ENCODE results near the gene RPRM.
"Not testable (repeated sequence)": the region's sequence is repeated elsewhere in the genome, so short reads cannot be mapped to it uniquely, and the experiment has no call there.

The RPRM gene

DNA sequence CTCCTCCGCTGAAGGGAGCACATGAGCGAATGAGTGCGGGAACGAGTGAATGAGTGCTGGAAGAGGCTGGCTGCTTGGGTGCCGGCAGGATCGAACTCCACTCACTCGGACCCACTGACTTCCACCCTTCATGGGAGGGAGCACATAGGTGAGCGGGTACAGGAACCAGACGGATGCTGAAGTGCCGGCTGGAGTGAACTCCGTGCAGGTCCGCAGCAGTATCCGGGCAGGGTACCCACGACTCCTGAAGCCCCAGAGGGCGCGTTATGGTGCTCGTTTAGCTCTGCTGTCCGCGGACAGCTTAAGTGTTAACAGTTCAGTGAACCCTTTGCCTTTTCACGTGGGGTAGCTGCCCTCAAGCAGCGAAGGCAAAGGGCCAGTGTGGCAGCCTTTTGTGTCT lies 23.2 kb downstream of the RPRM start:
- no peak overlapping the region for H3K9ac ChIP-seq (ENCODE audit: low read length)
- no peaks in the 10 kb centered on the region for H3K9me3 ChIP-seq (ENCODE audit: low read length)
- H3K27me3 ChIP-seq (ENCODE audit: control insufficient read depth in 1 of 2, insufficient read depth in 2 of 2, low read length in 2 of 2) = no peaks in the 10 kb centered on the region
- no peaks in the 10 kb centered on the region for H3K36me3 ChIP-seq (ENCODE audit: insufficient read depth, low read length)
- H3K27ac ChIP-seq (ENCODE audit: low read depth, low read length) = no peak overlapping the region
- no peak overlapping the region for H3K4me3 ChIP-seq (ENCODE audit: low read depth in 1 of 2, low read length in 2 of 2)
- H3K4me1 ChIP-seq (ENCODE audit: insufficient read depth, low read length) = no peaks in the 10 kb centered on the region

DNA sequence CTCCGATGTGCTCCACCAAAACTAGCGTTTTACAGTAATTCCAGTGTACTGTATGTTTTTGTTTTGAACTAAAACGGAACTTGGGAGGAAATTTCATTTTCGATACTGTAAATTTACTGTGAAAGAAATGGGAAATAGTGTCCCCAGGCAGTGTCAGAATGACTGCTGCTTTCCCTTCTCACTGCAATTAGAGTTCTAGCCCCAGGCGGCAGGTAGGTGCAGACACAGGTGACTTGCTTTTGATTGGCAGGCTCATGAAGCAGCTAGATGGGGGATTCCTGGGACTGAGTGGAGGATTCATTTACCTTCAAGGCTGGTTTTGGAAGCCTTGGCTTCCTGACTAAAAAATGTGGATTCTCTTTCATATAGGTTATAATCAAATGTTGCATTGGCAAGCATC lies 27.0 kb downstream of the RPRM start:
- Histone ChIP-seq H3K9me3 (ENCODE audit: low read length) (no peaks in the 10 kb centered on the region), H3K9ac (ENCODE audit: low read length) (no peak overlapping the region), H3K4me3 (ENCODE audit: low read depth in 1 of 2, low read length in 2 of 2) (no peak overlapping the region), H3K36me3 (ENCODE audit: insufficient read depth, low read length) (no peaks in the 10 kb centered on the region), H3K4me1 (ENCODE audit: insufficient read depth, low read length) (no peaks in the 10 kb centered on the region), H3K27me3 (ENCODE audit: control insufficient read depth in 1 of 2, insufficient read depth in 2 of 2, low read length in 2 of 2) (no peaks in the 10 kb centered on the region), H3K27ac (ENCODE audit: low read depth, low read length) (no peak overlapping the region)

DNA sequence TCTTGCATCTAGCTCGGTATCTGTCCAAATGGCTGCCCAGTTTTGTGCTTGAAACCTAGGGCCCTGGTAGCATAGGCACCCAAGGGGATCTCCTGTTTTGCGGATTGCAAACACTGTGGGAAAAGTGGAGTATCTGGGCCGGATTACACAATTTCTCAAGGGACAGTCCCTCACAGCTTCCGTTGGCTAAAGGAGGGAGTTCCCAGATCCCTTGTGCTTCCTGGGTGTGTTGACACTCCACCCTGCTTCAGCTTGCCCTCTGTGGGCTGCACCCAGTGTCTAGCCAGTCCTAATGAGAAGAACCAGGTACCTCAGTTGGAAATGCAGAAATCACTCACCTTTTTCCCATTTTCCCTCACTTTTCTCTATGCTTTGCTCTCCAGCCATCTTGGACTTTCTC lies 35.5 kb downstream of the RPRM start:
- H3K27ac ChIP-seq (ENCODE audit: low read depth, low read length) = no peak overlapping the region

DNA sequence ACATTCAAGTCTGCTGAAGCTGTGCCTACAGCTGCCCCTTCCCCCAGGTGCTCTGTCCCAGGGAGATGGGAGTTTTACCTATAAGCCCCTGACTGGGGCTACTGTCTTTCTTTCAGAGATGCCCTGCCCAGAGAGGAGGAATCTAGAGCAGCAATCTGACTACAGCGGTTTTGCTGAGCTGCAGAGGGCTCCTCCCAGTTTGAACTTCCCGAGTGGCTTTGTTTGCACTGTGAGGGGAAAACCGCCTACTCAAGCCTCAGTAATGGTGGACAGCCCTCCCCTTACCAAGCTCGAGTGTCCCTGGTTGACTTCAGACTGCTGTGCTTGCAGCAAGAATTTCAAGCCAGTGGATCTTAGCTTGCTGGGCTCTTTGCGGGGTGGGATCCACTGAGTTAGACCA lies 35.9 kb downstream of the RPRM start:
- not testable (repeated sequence) for H3K27me3 ChIP-seq (ENCODE audit: control insufficient read depth in 1 of 2, insufficient read depth in 2 of 2, low read length in 2 of 2); H3K9ac ChIP-seq (ENCODE audit: low read length); H3K36me3 ChIP-seq (ENCODE audit: insufficient read depth, low read length); H3K9me3 ChIP-seq (ENCODE audit: low read length); H3K27ac ChIP-seq (ENCODE audit: low read depth, low read length); H3K4me3 ChIP-seq (ENCODE audit: low read depth in 1 of 2, low read length in 2 of 2); H3K4me1 ChIP-seq (ENCODE audit: insufficient read depth, low read length)

More for the DNA sequence above, 35.5 kb downstream of the RPRM start:
- Histone ChIP-seq H3K27me3 (ENCODE audit: control insufficient read depth in 1 of 2, insufficient read depth in 2 of 2, low read length in 2 of 2) (no peaks in the 10 kb centered on the region), H3K9ac (ENCODE audit: low read length) (no peak overlapping the region), H3K4me1 (ENCODE audit: insufficient read depth, low read length) (no peaks in the 10 kb centered on the region), H3K4me3 (ENCODE audit: low read depth in 1 of 2, low read length in 2 of 2) (no peak overlapping the region), H3K36me3 (ENCODE audit: insufficient read depth, low read length) (no peaks in the 10 kb centered on the region), H3K9me3 (ENCODE audit: low read length) (no peaks in the 10 kb centered on the region)

DNA sequence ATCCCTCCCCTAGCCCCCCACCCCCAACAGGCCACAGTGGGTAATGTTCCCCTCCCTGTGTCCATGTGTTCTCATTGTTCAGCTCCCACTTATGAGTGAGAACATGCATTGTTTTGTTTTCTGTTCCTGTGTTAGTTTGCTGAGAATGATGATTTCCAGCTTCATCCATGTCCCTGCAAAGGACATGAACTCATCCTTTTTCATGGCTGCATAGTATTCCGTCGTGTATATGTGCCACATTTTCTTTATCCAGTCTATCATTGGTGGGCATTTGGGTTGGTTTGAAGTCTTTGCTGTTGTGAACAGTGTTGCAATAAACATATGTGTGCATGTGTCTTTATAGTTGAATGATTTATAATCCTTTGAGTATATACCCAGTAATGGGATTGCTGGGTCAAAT lies 38.5 kb downstream of the RPRM start:
- H3K36me3 ChIP-seq (ENCODE audit: insufficient read depth, low read length); H3K4me1 ChIP-seq (ENCODE audit: insufficient read depth, low read length); H3K27me3 ChIP-seq (ENCODE audit: control insufficient read depth in 1 of 2, insufficient read depth in 2 of 2, low read length in 2 of 2); H3K4me3 ChIP-seq (ENCODE audit: low read depth in 1 of 2, low read length in 2 of 2); H3K9me3 ChIP-seq (ENCODE audit: low read length); H3K27ac ChIP-seq (ENCODE audit: low read depth, low read length); H3K9ac ChIP-seq (ENCODE audit: low read length): not testable (repeated sequence)

DNA sequence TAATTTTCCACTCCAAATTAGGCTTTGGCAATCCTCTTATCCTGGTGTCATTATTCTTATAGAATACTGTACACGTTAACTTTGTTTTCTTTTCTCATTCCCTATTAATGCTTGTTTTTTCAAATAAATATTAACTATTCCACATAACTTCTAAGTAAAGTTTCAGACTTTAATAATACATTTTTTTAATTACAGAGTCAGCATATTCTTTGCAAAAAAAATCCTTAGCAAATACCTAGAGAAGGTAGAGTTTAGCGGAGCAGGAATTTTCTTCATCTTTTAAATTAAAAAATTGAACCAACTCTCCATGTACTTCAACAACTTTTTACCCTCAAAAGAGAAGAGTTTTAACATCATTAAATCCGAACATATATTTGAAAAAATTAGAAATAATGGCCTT lies 45.2 kb downstream of the RPRM start:
- no peak overlapping the region for H3K9ac ChIP-seq (ENCODE audit: low read length)
- H3K9me3 ChIP-seq (ENCODE audit: low read length) = no peaks in the 10 kb centered on the region
- H3K36me3 ChIP-seq (ENCODE audit: insufficient read depth, low read length) = no peaks in the 10 kb centered on the region
- H3K4me3 ChIP-seq (ENCODE audit: low read depth in 1 of 2, low read length in 2 of 2) = no peak overlapping the region
- no peaks in the 10 kb centered on the region for H3K4me1 ChIP-seq (ENCODE audit: insufficient read depth, low read length)
- no peak overlapping the region for H3K27ac ChIP-seq (ENCODE audit: low read depth, low read length)
- no peaks in the 10 kb centered on the region for H3K27me3 ChIP-seq (ENCODE audit: control insufficient read depth in 1 of 2, insufficient read depth in 2 of 2, low read length in 2 of 2)

DNA sequence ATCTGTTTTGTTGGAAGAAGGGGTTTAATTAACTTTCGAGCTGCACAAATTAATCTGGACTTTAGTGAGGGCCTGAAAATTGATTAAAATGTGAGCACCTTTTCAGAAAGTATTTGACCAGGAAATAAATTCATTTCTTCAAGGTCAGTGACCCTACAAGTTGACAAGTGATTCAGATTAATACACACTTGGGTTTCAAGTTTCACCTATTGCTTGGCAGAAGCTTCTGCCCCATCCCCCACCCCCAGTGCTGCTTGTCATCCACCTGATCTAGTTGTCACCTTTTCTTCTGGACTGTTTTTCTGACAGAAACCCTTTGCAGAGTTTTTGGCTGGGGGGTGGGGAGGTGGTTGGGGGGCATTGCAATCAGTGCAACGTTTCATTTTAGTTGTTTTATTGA lies 46.2 kb downstream of the RPRM start:
- H3K27ac ChIP-seq (ENCODE audit: low read depth, low read length) = no peak overlapping the region
- H3K36me3 ChIP-seq (ENCODE audit: insufficient read depth, low read length) = no peaks in the 10 kb centered on the region
- no peak overlapping the region for H3K9ac ChIP-seq (ENCODE audit: low read length)
- H3K4me3 ChIP-seq (ENCODE audit: low read depth in 1 of 2, low read length in 2 of 2) = no peak overlapping the region
- H3K4me1 ChIP-seq (ENCODE audit: insufficient read depth, low read length) = no peaks in the 10 kb centered on the region
- H3K9me3 ChIP-seq (ENCODE audit: low read length) = no peaks in the 10 kb centered on the region
- no peaks in the 10 kb centered on the region for H3K27me3 ChIP-seq (ENCODE audit: control insufficient read depth in 1 of 2, insufficient read depth in 2 of 2, low read length in 2 of 2)

DNA sequence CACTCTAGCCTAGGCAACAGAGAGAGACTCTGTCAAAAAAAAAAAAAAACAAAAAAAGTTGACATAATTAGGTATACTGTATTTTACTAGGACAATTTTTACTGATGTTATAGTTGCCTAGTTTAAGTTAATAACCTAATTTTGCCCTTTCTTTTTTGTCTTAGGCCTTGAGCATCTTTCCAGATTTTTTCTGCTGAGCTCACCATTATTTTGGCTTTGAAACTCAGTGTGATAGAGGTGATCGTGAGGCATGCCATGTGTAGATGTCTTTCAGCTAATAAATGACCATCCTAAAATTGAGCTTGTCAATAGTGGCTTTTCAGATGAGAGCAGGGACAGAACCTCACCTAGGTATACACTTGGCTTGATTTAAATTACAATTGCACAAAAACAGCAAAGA lies 47.4 kb downstream of the RPRM start:
- H3K4me3 ChIP-seq (ENCODE audit: low read depth in 1 of 2, low read length in 2 of 2) = no peak overlapping the region
- H3K4me1 ChIP-seq (ENCODE audit: insufficient read depth, low read length) = no peaks in the 10 kb centered on the region
- no peaks in the 10 kb centered on the region for H3K36me3 ChIP-seq (ENCODE audit: insufficient read depth, low read length)
- no peaks in the 10 kb centered on the region for H3K9me3 ChIP-seq (ENCODE audit: low read length)
- no peaks in the 10 kb centered on the region for H3K27me3 ChIP-seq (ENCODE audit: control insufficient read depth in 1 of 2, insufficient read depth in 2 of 2, low read length in 2 of 2)
- no peak overlapping the region for H3K27ac ChIP-seq (ENCODE audit: low read depth, low read length)
- H3K9ac ChIP-seq (ENCODE audit: low read length) = no peak overlapping the region
